ENCODE measurements around the gene CERK.
"Not testable (repeated sequence)": the region's sequence is repeated elsewhere in the genome, so short reads cannot be mapped to it uniquely, and the experiment has no call there.

CERK gene

DNA sequence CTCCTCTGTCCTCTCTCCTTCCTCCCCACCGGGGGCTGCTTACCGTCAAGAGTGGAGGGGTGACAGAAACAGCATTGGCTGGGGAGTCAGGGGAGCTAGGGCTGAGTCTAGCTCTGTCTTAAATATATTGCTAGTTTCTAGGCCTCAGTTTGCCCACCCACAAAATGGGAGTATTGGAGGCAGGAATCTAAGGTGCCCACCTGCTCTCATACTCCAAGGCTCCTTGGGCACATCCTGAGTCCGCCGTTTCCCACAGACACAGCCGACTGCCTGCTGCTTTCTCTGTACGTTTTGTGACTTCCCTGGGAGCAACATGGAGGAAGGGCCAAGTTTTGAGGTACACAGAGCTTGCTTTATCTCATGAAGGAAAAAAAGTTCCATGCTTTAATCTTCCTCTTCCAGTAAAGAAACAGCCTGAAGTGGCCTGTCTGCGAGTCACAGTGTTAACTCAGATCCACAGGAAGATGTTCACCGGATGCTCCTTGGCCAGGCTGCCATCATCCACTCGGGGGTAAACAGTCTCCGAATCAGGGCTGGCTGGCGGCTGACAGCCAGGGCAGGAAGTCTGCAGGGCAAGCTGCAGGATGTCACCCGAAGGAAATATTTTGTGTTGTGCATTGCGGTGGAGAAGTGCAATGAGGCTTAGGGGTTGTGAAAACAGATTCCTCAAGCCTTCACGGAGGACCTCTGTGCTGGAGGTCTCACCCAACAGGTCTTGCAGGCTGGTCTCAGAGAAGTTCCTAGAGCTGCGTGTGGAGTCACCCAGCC, 11.0 kb upstream of the CERK start:
- DNase-seq (ENCODE audit: low spot score), result no peak

DNA sequence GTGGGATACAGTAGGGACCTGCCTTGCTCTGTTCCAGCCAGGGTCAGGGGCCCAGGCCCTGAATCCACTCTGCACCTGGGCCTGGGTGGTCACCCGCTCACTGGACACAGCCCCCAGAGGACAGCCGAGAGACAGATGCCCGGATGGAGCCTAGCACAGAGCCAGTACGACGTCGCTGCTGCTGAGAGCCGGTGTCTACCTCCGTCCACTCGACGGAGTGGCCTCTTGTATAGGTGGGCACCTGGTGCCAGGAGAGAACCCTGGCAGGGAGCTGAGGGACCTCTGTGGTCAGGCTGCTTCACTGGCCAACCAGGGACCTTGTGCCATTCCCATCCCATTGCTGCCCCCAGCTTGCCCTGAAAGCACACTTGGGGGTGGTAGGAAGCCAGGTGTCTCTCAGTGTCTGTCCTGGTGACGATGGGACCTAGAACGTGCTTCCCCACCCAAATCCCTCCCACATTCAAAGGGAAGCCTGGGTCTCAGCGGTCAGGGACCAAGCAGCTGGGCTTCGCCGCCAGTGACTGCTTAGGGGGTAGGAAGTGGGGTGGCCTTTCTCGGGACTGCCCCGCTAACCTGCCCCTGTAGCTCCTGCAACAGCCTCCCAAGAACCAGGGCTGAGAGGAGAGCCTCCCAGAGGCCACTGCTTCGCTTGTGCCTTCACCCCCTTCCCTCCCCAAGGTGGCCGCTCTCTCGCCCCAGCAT, 10.3 kb upstream of the CERK start:
- no peak for DNase-seq (ENCODE audit: low spot score)

DNA sequence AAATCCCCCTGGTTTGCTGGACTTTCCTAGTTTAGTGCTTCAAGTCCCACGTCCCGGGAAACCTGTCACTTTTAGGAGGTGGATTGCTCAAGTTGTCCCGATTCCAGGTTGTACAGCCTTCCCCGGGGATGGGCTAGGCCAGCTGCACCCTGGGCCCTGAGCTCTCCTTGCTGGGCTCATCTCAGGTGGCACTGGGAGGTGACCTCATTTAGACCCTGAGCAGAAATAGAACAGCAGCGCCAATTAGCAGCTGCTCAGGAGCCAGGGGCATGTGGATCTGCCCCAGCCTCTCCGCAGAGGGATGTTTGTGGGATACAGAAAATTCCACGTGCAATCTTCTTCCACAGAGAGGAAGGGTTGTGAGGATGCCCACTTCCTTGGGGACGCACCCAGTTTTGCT, 9.6 kb upstream of the CERK start:
- DNase-seq (ENCODE audit: low spot score), result no peak

DNA sequence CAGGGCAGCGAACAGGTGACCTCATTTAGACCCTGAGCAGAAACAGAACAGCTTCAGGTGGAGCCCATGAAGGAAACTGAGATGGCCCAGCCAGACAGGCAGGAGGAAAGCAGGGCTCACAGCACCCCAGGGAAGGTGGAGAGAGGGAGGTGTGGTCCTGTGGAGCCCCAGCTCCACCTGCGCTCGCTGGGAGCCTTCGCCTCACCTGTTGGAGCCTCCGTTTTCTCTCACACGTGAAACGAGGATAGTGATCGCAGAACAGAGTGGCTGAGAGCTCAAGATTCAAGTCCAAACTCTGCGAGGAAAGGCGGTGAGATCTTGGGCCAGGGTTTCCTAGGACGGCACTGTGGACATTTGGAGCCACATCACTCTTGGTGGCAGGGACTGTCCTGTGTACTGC, 8.6 kb upstream of the CERK start:
- no peak for DNase-seq (ENCODE audit: low spot score)

DNA sequence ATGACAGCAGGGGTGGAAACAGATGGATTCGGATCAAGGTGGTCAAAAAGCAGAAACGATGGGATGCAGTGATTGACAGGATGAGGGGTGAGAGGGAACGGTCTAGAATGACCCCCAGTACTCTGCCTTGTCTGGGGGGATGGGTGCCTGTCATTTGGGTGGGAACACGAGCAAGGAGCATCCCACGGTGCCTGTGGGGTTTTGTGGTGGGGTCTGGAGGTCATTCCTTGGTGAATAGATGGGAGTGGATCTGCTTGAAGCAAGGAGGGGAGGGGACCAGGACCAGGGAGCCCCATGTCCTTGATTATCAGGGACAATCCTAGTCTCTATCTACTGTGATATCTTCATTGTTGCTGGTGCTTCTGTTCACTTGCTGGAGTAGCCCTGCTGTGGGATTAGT, 8.1 kb upstream of the CERK start:
- no peak for DNase-seq (ENCODE audit: low spot score)

DNA sequence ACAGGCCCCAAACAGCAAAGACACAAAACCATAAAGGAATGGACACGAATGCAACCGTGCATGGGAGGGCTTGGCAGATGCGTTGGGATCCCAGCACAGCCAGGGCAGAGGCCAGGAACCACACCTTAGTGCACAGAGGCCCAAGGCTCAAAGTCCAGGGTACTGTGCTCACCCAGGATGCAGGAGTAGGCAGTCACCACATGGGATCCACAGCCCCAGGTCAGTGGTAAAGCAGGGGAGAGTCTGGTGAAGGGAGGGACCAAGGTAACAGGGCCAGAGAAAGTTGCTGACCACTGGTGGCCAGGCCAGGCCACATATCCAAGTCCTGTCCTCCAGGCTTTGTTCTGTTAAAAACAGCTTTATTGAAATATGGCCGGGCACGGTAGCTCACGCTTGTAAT, 6.5 kb upstream of the CERK start:
- DNase-seq (ENCODE audit: low spot score), result no peak

DNA sequence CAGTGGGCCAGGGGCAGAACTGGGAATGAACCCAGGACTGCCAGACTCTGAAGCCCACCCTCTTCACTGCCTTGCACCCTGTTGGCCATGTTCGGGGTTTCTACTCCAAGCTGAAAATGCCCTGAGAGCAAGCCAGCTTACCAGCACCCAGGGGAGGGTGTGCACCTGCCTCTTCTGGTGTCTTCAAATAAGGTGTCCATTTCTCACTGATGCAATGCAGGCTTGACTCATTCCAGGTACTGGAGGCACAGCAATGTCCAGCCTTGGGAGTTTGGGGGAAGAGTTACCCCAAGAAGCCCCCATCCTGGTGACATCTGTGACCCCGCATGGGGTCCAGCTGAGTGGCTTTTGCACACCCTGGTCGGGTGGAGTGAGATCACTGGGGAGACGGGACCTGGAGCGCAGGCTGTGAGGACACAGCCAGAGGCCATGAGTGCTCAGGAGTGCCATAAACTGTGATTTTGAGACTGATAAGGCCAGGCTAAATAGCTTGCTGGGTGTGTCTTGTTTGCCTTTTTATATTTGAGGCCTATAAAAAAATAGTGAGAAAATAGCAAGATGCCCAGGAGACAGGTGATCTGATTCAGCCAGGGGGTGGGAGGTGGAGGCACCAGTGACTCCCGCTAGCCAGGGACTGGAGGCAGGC, 4.6 kb upstream of the CERK start:
- no peak for DNase-seq (ENCODE audit: low spot score)

DNA sequence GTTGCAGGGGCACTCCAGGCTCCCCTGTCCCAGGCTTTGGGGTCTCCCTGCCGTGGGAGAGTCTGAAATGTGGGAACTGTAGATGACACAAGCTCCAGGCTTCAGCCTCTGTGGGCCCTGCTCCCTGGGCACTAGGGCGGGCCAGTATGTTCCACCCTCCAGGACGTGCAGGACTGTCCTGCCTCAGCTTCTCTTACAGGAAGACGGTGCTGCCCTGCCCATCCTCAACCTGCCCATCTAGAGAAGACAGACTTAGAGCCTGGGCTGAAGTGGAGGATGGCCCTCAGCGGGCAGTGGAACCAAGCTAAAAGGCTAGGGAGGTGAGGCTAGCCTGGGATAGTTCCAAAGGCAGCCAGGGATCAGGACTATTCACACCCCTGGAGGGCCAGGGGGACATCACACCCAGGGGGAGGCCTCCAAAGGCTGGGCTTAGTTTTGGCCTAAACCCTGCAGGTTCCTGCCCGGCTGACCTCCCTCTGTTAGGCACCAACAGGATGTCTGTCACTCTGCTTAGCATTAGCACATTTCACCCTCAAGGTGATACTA, 4.0 kb upstream of the CERK start:
- no peak for DNase-seq (ENCODE audit: low spot score)

DNA sequence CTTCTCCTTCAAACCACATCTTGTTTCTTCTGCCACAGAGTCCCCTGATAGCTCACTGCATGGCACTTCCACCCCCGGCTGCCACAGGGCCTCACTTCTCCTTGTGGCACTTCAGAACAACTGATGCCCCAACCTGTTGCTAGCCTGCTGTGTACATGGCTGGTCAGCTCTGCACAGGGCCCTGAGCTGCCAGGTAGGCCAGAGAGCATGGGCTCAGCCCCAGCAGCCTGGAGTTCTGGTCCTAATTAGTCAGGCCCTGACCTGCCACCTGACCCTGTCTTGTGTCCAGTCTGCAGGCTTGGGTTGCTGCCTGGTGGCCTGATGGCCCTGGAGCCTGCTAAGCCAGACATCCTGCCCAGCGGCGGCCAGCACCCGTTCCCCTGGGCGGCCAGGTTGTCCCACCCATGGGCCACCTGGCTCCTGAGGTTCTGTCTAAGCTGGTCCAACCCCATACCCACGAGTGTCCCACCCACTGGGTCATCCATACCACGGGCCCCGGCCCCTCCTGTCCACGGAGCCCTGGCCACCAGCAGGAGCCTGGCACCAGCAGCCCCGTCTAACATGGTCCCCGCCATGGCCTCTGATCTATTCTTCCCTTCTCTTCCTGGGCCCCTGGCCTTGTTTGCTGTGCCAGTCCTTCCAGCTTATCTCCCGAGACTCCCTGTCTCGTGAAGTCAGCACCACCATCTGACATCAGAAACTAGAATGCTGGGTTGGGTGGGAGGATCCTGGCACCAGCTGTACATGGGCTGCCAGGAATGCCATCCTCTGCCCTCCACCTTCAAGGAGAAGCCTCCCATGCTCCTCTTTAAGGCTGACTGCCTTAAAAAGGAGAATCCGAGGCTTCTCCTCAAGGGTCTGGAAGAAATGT, 3.1 kb upstream of the CERK start:
- no peak for DNase-seq (ENCODE audit: low spot score)

DNA sequence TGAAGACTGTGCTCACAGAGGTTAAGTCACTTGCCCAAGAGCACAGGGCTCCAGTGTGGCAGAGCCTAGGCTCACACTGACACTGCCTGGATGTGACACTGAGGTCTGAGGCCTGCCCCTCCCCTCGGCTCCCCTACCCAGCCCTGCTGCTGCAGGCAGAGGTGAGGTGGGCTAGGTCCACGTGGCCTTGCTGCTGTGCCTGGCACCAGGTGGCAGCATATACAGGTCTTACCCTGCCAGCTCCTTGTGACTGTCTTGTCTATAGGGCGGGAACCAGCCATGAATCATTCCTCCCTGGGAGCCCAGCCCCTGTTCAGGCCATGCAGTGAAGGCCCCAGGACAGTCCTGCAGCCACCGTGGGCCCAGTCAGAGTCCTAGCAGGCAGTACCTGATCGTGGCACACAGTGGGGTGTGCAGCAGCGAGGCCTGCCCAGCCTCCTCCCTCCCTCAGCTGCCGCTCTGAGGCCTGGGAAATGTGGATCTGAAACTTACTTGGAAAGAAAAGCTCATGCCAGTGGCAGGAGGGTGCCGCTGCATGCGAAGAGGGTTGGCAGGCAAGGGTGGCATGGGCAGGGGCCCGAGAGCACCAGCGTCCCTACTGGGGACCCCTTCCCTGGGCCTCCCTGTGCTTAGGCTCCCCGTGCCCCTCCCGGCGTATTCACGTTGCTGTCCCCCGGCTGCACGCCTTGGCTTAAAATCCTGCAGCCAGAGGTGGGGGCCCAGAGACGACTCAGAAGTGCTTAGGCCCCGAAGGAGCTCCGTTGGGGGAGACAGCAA, 1.2 kb upstream of the CERK start:
- DNase-seq (ENCODE audit: low spot score), result no peak

DNA sequence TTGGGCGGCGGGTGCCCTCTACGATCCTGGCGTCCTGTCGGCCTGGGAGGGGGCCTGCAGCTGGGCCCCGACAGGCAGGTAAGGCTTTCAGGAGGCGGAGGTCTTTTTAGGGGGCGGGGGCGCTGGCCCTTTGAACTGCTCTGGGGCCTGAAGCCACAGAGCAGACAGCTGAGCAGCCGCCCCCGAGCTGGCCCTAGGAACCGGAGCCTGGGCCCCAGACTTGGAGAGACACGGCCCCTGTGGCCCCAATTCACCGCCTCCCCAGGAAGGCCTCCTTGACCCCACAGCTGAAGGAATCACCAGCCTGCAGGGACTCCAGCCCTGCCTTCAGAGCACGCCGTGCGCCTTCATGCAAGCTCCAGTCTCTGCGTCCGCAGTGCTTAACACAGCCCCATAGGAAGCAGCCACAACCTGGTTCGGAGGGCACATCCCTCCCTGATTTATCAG, 618 bp upstream of the CERK start:
- DNase-seq (ENCODE audit: low spot score), result peak; percentile 24

DNA sequence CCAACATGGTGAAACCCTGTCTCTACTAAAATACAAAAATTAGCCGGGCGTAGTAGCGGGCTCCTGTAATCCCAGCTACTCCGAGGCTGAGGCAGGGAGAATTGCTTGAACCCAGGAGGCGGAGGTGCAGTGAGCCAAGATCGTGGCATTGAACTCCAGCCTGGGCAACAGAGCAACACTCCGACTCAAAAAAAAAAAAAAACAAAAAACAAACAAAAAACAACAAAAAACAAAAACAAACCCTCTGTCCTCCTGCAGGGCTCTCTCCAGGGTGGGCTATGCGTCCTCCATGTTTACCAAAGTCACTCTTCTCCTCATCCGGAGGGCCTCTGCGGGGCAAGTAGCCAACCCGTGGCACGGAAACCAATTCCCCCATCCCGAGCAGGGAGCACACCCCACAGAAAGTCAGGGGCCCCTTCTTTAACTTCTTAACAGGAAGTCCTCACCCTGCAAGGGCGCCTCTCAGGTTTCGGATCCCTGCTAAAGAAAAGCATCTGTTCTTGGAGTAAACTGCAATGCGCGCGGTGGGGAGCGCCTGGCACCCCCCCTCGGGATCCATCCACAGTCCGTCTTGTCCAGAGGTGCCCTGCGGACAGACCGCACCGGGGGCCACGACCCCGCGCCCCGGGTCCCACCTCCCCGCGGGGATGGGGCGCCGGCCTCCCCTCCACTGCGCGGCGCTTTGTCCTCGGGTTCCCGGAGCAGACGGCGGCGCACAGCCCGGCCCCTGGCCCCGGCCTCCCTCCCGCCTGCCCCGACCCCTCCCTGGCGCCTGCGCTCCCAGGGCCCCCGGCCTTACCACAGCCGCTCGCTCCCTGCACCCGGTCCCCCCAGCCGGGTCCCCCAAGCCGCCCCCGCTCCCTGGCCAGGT, 712 bp downstream of the CERK start:
- DNase-seq (ENCODE audit: low spot score), result no peak

DNA sequence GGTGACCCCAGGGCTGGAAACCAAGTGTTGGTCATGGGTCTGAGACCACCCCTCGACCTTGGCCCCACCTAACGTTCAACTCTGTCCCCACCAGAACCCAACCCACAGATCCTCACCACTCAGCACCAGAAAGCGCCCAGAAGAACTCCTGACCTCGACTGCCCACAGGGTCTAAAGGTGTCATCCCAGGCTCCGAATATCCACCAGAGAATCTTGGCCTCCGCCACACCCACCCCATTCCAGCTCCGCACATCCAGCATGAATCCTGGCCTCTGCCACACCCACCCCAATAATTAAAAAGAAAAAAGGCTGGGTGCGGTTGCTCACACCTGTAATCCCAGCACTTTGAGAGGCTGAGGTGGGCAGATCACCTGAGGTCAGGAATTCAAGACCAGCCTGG, 1.3 kb downstream of the CERK start:
- DNase-seq (ENCODE audit: low spot score), result no peak

DNA sequence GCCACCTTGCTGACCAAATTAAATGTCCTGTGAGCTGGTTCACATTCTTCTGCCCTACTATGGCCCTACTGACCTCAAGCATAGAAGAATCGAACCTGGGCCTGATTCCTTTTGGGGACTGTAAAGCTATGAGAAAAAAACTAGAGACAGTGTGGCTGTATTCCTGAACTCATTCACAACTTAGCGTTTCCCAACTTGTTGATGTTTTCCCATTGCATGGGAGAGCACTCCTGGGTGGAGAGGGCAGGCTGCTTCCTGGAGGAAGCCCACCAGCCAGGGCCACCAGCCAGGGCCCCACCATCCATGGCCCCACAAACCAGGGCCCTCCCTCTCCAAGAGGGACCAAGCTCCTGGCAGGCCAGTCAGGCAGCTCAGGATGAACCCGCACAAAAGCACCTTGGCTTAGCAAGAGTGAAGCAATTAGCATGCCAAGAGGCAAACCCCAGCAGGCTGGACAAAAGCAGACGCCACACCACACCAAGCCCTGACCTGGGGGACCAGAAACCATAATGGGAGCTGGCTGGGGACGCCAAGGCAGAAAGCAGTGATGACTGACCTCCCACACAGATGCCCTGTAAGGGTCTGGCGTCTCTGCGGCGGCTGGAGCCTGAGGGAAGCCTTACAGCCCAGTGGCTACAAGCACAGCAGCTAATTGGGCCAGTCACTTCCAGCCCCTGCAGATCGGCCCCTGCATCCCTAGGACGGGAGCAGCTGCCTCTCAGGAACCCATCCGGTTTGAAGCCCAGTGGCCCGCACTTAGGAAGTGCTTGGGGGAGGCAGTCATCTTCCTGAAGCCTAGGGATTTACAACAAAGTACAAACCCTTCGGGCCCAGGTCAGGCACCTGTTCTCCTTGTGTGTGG, 2.1 kb downstream of the CERK start:
- no peak for DNase-seq (ENCODE audit: low spot score)

DNA sequence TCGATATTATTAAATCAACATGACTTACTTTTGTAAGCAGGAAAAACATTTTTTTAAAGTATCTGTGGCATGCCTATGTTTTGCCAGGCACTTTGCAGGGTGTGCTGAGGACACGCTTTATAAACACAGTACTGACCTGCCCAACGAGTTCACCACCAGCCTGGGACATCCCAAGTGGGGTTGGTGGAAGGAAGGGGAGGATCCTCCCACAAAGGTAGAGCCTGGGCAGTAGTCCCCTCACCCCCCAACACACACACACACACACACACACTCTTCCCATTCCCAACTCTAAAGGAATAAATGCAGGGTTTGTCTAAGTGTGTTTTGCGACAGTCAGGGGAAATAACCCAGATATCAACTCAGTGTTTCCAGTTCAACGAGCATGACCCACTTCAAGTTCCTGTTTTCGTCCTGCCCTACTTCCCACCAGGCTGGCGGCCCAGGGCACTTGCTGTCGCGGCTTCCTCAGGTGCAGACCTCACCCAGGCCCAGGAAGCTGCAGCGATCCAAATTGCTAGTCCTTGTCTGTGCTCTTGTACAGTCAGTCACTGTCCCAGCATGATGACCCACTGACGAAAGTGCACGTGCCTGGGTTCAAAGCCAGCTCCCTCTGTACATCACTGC, 3.1 kb downstream of the CERK start:
- DNase-seq (ENCODE audit: low spot score), result peak; percentile 37

DNA sequence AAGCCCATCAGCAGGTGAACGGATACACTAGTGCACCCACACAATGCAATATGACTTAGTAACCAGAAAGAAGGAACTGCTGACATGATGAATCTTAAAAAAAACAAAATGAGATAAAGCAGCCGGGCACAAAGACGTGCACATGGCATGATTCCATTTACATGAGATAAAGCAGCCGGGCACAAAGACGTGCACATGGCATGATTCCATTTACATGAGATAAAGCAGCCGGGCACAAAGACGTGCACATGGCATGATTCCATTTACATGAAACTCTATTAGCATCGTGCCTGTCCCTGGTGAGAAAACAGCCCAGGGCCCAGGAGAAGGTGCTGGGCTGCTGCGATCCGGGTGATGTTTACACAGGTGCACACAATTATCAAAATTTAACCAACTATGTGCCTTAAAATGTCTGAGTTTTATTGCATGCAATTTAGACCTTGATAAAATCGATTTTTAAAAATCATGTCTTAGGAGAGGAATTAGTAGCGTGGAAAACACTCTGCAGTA, 3.8 kb downstream of the CERK start:
- DNase-seq (ENCODE audit: low spot score), result not testable (repeated sequence)

DNA sequence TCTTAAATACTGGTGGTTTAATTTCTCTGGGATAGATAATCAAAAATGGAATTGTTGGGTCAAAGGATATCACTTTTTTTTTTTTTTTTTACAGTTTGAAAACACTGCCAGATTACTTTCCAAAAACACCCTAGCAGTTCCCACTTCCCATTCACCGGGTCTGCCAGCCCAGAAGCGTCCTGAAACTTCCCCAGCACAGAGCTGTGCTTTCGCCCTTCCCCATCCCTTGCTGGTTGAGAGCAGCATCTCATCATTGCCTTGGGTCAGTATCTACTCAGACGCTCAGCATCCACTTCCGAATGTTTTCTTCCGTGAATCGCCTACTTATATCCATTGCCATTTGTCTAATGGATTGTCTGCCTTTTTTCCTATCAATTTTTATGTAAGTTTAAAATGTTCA, 5.5 kb downstream of the CERK start:
- no peak for DNase-seq (ENCODE audit: low spot score)

DNA sequence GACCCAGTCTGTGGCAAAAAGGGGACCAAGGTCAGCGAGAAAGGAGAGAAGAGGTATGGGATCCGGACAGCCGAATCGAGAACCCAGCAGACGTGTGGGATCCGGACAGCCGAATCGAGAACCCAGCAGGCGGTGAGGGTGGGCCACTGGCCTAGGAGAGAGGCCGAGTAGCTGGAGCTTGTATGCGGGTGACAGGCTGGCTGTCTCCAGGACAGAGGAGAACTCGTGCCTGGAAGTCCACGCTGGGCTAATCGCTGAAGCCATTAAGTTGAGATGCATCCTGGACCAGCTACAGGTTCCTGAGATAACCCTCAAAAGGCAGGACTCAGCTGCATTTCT, 6.0 kb downstream of the CERK start:
- no peak for DNase-seq (ENCODE audit: low spot score)
